Measurements from ENCODE around the gene TTC7B.

- TF ChIP-seq CTCF (IDR thresholded peaks at IDR 0.05) (no peak), EZH2 (IDR thresholded peaks at IDR 0.05; ENCODE audit: borderline replicate concordance, insufficient read depth, low read depth, low read length, poor library complexity, severe bottlenecking) (no peak)
Observed at GRCh38 chr14:90844321-90844720, 28.1 kb upstream of the TTC7B start.
